K562 (cell line): Measurements from ENCODE around the gene GORASP1. TPM values are rescaled to one million over a fixed set of nuclear protein-coding genes. Genes with fewer than 3 reads are reported as not detected.

Experiments used
- ATAC-seq: fragments of 200-7000 bp; cut with Tn5 transposase; 3 replicates; pipeline ENCODE4 v1.9.1; 2020; ENCODE audit warnings: moderate library complexity
- BruUV-seq: library from RNA; stranded (reverse); fragments of 400-500 nt; replicated peaks from 2 replicates; lab custom pipeline; 2021; lab: Mats Ljungman, UMichigan
- CTCF ChIA-PET: fragments of 300-600 bp; formaldehyde crosslinking; extraction: SDS; loops from one replicate; lab custom pipeline; 2021; ENCODE audit warnings: low intra/inter-chr PET ratio; lab: Yijun Ruan, JAX
- POLR2A ChIA-PET: fragments of 300-600, 350-650 bp; sonication (Branson Sonifier 250); formaldehyde crosslinking; extraction: SDS; loops from one replicate; lab custom pipeline; 2021; ENCODE audit warnings: antibody characterized with exemption, inconsistent platforms; lab: Yijun Ruan, JAX
- DNase-seq, 4 experiments: peaks; one replicate each; pipeline versions ENCODE4 v3.0.0 to v3.0.0-alpha.2; 2011 to 2018; ENCODE audit warnings: low spot score in 3 of 4, mixed read lengths in 3 of 4; ENCODE audit errors: extremely low read depth in 1 of 4
- FAIRE-seq: peaks from 2 replicates; lab custom pipeline; 2011; peaks lifted over from hg19 to GRCh38; lab: Jason Lieb, UNC
- H2AFZ ChIP-seq: 2 replicates; pipeline ENCODE4 v1.6.0; 2011; ENCODE audit warnings: low read depth, low read length, control low read depth, inconsistent platforms
- H3K27ac ChIP-seq: fragments of 200-600 bp; 3 replicates; pipeline ENCODE4 v1.8.0; 2011; ENCODE audit warnings: low read depth, mild to moderate bottlenecking, control low read depth, inconsistent platforms, low read length, moderate library complexity, mixed read lengths; ENCODE audit errors: extremely low read depth
- H3K27me3 ChIP-seq, 2 experiments: fragments of 300-600 bp in 1 of 2; 2 replicates in 1 of 2; 3 replicates in 1 of 2; pipeline versions ENCODE4 v1.6.0 to v1.8.0; 2011; ENCODE audit warnings: inconsistent platforms in 2 of 2, low read length in 2 of 2, mild to moderate bottlenecking in 1 of 2, mixed read lengths in 1 of 2, moderate library complexity in 1 of 2; ENCODE audit not compliant: control insufficient read depth in 2 of 2, insufficient read depth in 2 of 2
- H3K36me3 ChIP-seq: fragments of 300-600 bp; 3 replicates; pipeline ENCODE4 v1.8.0; 2011; ENCODE audit warnings: mild to moderate bottlenecking, low read length, inconsistent platforms; ENCODE audit not compliant: control insufficient read depth, insufficient read depth
- H3K4me1 ChIP-seq, 2 experiments: fragments of 200-600 bp in 1 of 2; replicated peaks in 1 of 2; 2 replicates in 1 of 2; 3 replicates in 1 of 2; pipeline versions ENCODE4 v1.5.1 to v1.8.0; 2011; ENCODE audit warnings: inconsistent platforms in 2 of 2, low read length in 2 of 2, mild to moderate bottlenecking in 1 of 2, mixed read lengths in 1 of 2, moderate library complexity in 1 of 2; ENCODE audit not compliant: control insufficient read depth in 2 of 2, insufficient read depth in 2 of 2
- H3K4me2 ChIP-seq: 2 replicates; pipeline ENCODE4 v1.6.1; 2011; ENCODE audit warnings: low read length, control low read depth, inconsistent platforms, mixed read lengths; ENCODE audit not compliant: insufficient read depth
- H3K4me3 ChIP-seq: fragments of 200-600 bp; sonication (generic), shearing (Covaris generic); 2 replicates; pipeline ENCODE4 v1.5.1; 2016; ENCODE audit warnings: control low read depth, inconsistent platforms
- H3K79me2 ChIP-seq: fragments of 200-600 bp; 3 replicates; pipeline ENCODE4 v1.8.0; 2011; ENCODE audit warnings: low read length, inconsistent platforms; ENCODE audit not compliant: control insufficient read depth, insufficient read depth
- H3K9ac ChIP-seq, 2 experiments: 2 replicates each; pipeline versions ENCODE4 v1.6.0 to v1.6.1; 2011; ENCODE audit warnings: low read depth in 2 of 2, low read length in 2 of 2, control low read depth in 1 of 2, inconsistent platforms in 1 of 2, mild to moderate bottlenecking in 1 of 2, mixed read lengths in 1 of 2; ENCODE audit not compliant: insufficient read depth in 1 of 2
- H3K9me1 ChIP-seq: one replicate; pipeline ENCODE4 v1.6.0; 2011; ENCODE audit warnings: inconsistent platforms, mild to moderate bottlenecking, low read length, moderate library complexity; ENCODE audit not compliant: control insufficient read depth, insufficient read depth
- H3K9me3 ChIP-seq: replicated peaks from 2 replicates; pipeline ENCODE4 v1.5.1; 2011; ENCODE audit warnings: low read depth, low read length, inconsistent platforms; ENCODE audit not compliant: control insufficient read depth, insufficient read depth
- H4K20me1 ChIP-seq: replicated peaks from 2 replicates; pipeline ENCODE4 v1.6.1; 2011; ENCODE audit warnings: low read length, inconsistent platforms, mixed read lengths; ENCODE audit not compliant: control insufficient read depth, insufficient read depth
- DNMT1 ChIP-seq: fragments of 450-650 bp; IDR thresholded peaks from 2 replicates; pipeline ENCODE4 v1.6.1; 2016; ENCODE audit warnings: antibody characterized with exemption, mild to moderate bottlenecking
- GABPB2 ChIP-seq: fragments of 250-450 bp; sonication (Bioruptor Pico); conservative IDR thresholded peaks from 2 replicates; pipeline ENCODE4 v1.5.1; 2021; ENCODE audit warnings: mild to moderate bottlenecking
- RBM14 ChIP-seq: fragments of 200-400 bp; formaldehyde crosslinking; IDR thresholded peaks from 2 replicates; pipeline ENCODE4 v1.6.1; 2018; ENCODE audit warnings: low read depth, mild to moderate bottlenecking, low read length, moderate library complexity, borderline replicate concordance; ENCODE audit not compliant: insufficient read depth
- SNIP1 ChIP-seq: fragments of 450-650 bp; IDR thresholded peaks from 2 replicates; pipeline ENCODE4 v1.7.1; 2017; ENCODE audit warnings: low read depth, mild to moderate bottlenecking
- ZNF146 ChIP-seq: IDR thresholded peaks from one replicate; pipeline ENCODE4 v1.6.1; 2018; ENCODE audit warnings: missing compliant biosample characterization; ENCODE audit not compliant: unreplicated experiment
- ZNF23 ChIP-seq: fragments of 250-450 bp; sonication (Bioruptor Pico); IDR thresholded peaks from 2 replicates; pipeline ENCODE4 v1.4.0; 2020; ENCODE audit warnings: mild to moderate bottlenecking
- WGBS: fragments of 100-300 bp; shearing (Covaris generic); methylation state at CpG from one replicate; pipeline ENCODE4 v1.1.6; 2016; ENCODE audit warnings: low coverage, mixed read lengths; ENCODE audit not compliant: insufficient coverage; ENCODE audit errors: missing lambda C conversion rate; 5-methylcytosine and 5-hydroxymethylcytosine counted together
- in situ Hi-C: fragments of 300-500 bp; cut with MboI; formaldehyde crosslinking; loops from 4 replicates; pipeline ENCODE4 v1.15.0; 2018; ENCODE audit warnings: inconsistent platforms, mixed read lengths
- intact Hi-C: fragments of 100-400 bp; cut with micrococcal nuclease; formaldehyde crosslinking; loops from 2 replicates; pipeline ENCODE4 v1.14.2; 2022
- polyA plus RNA-seq, 8 experiments: library from polyadenylated mRNA; depleted of rRNA in 4 of 8; stranded (reverse) in 5 of 8; unstranded in 3 of 8; fragments of >200 nt; fragmentation: Nextera tagmentation in 2 of 8; fragmentation: Illumina TruSeq in 1 of 8; extraction: Ambion mirVana in 2 of 8; extraction: Trizol in 1 of 8; gene quantifications; 2 replicates each; pipeline versions ENCODE4 v1.2.1 to v1.2.3, GENCODE V29; 2011 to 2014; ENCODE audit warnings: inconsistent platforms in 1 of 8, missing spikeins in 1 of 8
- total RNA-seq, 7 experiments: library from RNA; depleted of rRNA in 6 of 7; stranded (reverse); fragments of >200 nt in 6 of 7; fragmentation: Illumina TruSeq in 2 of 7; extraction: Trizol in 2 of 7; gene quantifications; 2 replicates each; pipeline versions ENCODE4 v1.2.1 to v1.2.3, GENCODE V29; 2011 to 2021; ENCODE audit warnings: low replicate concordance in 1 of 7
- TF ChIP-seq, protein P1 (sequence below): sonication (generic); formaldehyde crosslinking; IDR thresholded peaks from 2 replicates; pipeline ENCODE4 v1.8.0; 2022; ENCODE audit warnings: mild to moderate bottlenecking, missing genetic modification reagents, borderline replicate concordance
- TF ChIP-seq, protein P2 (sequence below): fragments of 250-450 bp; sonication (Bioruptor Pico); IDR thresholded peaks from 2 replicates; pipeline ENCODE4 v1.4.0; 2020; ENCODE audit warnings: mild to moderate bottlenecking, moderate library complexity
- TF ChIP-seq, protein P3 (sequence below): IDR thresholded peaks from 2 replicates; pipeline ENCODE4 v1.6.1; 2014; ENCODE audit warnings: antibody characterized with exemption

GORASP1 gene
- total and polyA plus RNA-seq, 9 of the 15 experiments (the other 6 are each of a cell fraction or from before 2014, with no cell fraction given): 8.4 to 87.9 (median 67.6) TPM

DNA sequence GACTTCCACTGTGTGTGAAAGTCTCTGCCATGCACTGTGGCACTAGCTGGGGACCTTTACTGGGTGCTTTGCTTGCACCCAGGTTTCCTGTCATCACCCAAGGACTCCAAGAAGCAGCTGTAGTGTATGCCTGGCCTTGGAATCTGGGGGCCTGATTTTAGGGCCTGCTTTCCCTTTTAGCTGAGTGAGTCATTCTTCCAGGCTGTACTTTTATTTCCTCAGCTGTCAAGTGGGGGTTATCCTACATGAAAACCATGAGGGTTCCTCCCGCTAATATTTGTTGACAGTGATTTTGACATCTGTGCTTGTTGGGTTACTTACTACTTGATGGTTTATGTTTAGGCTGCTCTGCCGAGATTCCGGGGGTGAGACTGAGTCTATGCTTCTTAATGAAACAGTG lies 18.5 kb downstream of the GORASP1 start (continued):
- TF ChIP-seq GABPB2 (CRISPR knock-in tag) (no peak), ZNF146 (CRISPR knock-in tag) (no peak), RBM14 (no peak), DNMT1 (no peak), ZNF23 (CRISPR knock-in tag) (no peak), SNIP1 (no peak)
- TF ChIP-seq, protein P1, sequence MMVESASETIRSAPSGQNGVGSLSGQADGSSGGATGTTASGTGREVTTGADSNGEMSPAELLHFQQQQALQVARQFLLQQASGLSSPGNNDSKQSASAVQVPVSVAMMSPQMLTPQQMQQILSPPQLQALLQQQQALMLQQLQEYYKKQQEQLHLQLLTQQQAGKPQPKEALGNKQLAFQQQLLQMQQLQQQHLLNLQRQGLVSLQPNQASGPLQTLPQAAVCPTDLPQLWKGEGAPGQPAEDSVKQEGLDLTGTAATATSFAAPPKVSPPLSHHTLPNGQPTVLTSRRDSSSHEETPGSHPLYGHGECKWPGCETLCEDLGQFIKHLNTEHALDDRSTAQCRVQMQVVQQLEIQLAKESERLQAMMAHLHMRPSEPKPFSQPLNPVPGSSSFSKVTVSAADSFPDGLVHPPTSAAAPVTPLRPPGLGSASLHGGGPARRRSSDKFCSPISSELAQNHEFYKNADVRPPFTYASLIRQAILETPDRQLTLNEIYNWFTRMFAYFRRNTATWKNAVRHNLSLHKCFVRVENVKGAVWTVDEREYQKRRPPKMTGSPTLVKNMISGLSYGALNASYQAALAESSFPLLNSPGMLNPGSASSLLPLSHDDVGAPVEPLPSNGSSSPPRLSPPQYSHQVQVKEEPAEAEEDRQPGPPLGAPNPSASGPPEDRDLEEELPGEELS (CRISPR knock-in tag): no peak
- TF ChIP-seq, protein P2, sequence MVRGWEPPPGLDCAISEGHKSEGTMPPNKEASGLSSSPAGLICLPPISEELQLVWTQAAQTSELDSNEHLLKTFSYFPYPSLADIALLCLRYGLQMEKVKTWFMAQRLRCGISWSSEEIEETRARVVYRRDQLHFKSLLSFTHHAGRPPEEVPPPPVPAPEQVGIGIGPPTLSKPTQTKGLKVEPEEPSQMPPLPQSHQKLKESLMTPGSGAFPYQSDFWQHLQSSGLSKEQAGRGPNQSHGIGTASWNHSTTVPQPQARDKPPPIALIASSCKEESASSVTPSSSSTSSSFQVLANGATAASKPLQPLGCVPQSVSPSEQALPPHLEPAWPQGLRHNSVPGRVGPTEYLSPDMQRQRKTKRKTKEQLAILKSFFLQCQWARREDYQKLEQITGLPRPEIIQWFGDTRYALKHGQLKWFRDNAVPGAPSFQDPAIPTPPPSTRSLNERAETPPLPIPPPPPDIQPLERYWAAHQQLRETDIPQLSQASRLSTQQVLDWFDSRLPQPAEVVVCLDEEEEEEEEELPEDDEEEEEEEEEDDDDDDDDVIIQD (CRISPR knock-in tag): no peak

DNA sequence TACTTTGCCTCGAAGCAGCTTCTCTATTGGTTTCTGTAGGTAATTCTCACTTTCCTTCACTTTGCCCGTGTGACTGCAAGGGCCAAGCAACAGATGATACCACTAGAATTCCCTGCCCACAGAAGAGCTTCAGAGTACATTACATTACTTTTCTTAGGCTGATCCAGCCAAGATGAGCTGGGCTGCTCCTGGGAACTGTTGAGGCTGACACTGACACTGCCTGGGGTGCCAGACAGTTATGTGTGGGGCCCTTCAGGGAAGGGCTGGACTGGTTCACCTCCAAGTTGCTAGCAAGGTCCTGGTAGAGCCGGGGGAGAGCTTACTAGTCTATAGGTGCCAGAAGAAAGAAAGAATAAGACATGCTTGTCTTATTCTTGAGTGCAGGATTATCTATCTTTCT lies 19.0 kb downstream of the GORASP1 start:
- Histone ChIP-seq H3K4me1 (no peaks in the 10 kb centered on the region), H3K27ac (no peak overlapping the region), H3K79me2 (no peaks in the 10 kb centered on the region), H3K9me1 (no peaks in the 10 kb centered on the region), H2AFZ (no peak overlapping the region), H3K4me3 (no peak overlapping the region), H3K36me3 (peaks cover 67% of the 10 kb centered on the region; the same call in 2 of the 3 replicates), H3K4me2 (no peak overlapping the region), H3K27me3 (no peaks in the 10 kb centered on the region), H4K20me1 (no peaks in the 10 kb centered on the region), H3K9me3 (no peaks in the 10 kb centered on the region), H3K9ac (no peak overlapping the region)
- no TSS peak for BruUV-seq
- WGBS: 82% methylated on average over 3 of the region's 3 CpGs
- ATAC-seq (no peak), FAIRE-seq (no peak), DNase-seq (no peak)
- ChIA-PET POLR2A (interaction anchor here (0.6 to 2.0 kb wide), 5 partner anchors 9 to 442 kb away, joined by 3 to 5 read pairs (median 3); no protein-coding TSS in a partner anchor), CTCF (no interaction called here)
- in situ Hi-C loops (no loop called here), intact Hi-C loops (no loop called here)
- TF ChIP-seq, protein P3, sequence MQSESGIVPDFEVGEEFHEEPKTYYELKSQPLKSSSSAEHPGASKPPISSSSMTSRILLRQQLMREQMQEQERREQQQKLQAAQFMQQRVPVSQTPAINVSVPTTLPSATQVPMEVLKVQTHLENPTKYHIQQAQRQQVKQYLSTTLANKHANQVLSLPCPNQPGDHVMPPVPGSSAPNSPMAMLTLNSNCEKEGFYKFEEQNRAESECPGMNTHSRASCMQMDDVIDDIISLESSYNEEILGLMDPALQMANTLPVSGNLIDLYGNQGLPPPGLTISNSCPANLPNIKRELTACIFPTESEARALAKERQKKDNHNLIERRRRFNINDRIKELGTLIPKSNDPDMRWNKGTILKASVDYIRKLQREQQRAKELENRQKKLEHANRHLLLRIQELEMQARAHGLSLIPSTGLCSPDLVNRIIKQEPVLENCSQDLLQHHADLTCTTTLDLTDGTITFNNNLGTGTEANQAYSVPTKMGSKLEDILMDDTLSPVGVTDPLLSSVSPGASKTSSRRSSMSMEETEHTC: no peak
